Neuronal stem cell (in vitro differentiated cells): ENCODE measurements around the gene ASCL4.

Experiments
- DNase-seq: peaks from one replicate; pipeline ENCODE4 v3.0.0-alpha.2; 2013; ENCODE audit warnings: low spot score
- H2AFZ ChIP-seq: one replicate; pipeline ENCODE4 v1.6.1; 2013; ENCODE audit warnings: mild to moderate bottlenecking, low read length, inconsistent platforms
- H2AK5ac ChIP-seq: 2 replicates; pipeline ENCODE4 v1.6.1; 2013; ENCODE audit warnings: low read depth, mild to moderate bottlenecking, inconsistent platforms, low read length, moderate library complexity, mixed read lengths
- H2BK120ac ChIP-seq: 2 replicates; pipeline ENCODE4 v1.6.1; 2013; ENCODE audit warnings: low read depth, mild to moderate bottlenecking, inconsistent platforms, low read length, moderate library complexity, mixed read lengths
- H2BK12ac ChIP-seq: one replicate; pipeline ENCODE4 v1.6.1; 2013; ENCODE audit warnings: low read length, inconsistent platforms
- H2BK15ac ChIP-seq: 2 replicates; pipeline ENCODE4 v1.6.1; 2013; ENCODE audit warnings: mild to moderate bottlenecking, low read length, inconsistent platforms, mixed read lengths
- H2BK5ac ChIP-seq: one replicate; pipeline ENCODE4 v1.6.1; 2013; ENCODE audit warnings: inconsistent platforms, mild to moderate bottlenecking, low read length, moderate library complexity
- H3K14ac ChIP-seq: one replicate; pipeline ENCODE4 v1.6.1; 2013; ENCODE audit warnings: low read length, inconsistent platforms
- H3K18ac ChIP-seq: 2 replicates; pipeline ENCODE4 v1.6.1; 2013; ENCODE audit warnings: low read length, inconsistent platforms
- H3K23ac ChIP-seq: 2 replicates; pipeline ENCODE4 v1.6.1; 2013; ENCODE audit warnings: low read depth, mild to moderate bottlenecking, mixed read lengths, low read length, inconsistent platforms; ENCODE audit not compliant: poor library complexity
- H3K27ac ChIP-seq: replicated peaks from 3 replicates; pipeline ENCODE4 v1.5.1; 2013; ENCODE audit warnings: low read length, inconsistent platforms
- H3K27me3 ChIP-seq, 3 experiments: 2 replicates each; pipeline ENCODE4 v1.6.1; 2013; ENCODE audit warnings: low read length in 3 of 3, mild to moderate bottlenecking in 2 of 3, inconsistent platforms in 1 of 3, low read depth in 1 of 3, mixed read lengths in 1 of 3, moderate library complexity in 1 of 3; ENCODE audit not compliant: control insufficient read depth in 3 of 3, insufficient read depth in 3 of 3
- H3K36me3 ChIP-seq, 2 donors: replicated peaks in 1 of 2; 2 replicates each; pipeline ENCODE4 v1.6.1; 2013; ENCODE audit warnings: low read length in 2 of 2; ENCODE audit not compliant: control insufficient read depth in 2 of 2, insufficient read depth in 2 of 2
- H3K4ac ChIP-seq: 2 replicates; pipeline ENCODE4 v1.6.1; 2013; ENCODE audit warnings: inconsistent platforms, mild to moderate bottlenecking, low read length, moderate library complexity
- H3K4me1 ChIP-seq, 2 donors: 1 replicate in 1 of 2; 2 replicates in 1 of 2; pipeline ENCODE4 v1.6.1; 2013; ENCODE audit warnings: low read length in 2 of 2, low read depth in 1 of 2; ENCODE audit not compliant: control insufficient read depth in 2 of 2, insufficient read depth in 1 of 2
- H3K4me2 ChIP-seq: one replicate; pipeline ENCODE4 v1.6.1; 2013; ENCODE audit warnings: mild to moderate bottlenecking, low read length, inconsistent platforms; ENCODE audit not compliant: insufficient read depth, poor library complexity, severe bottlenecking
- H3K4me3 ChIP-seq, 2 donors: 2 replicates each; pipeline ENCODE4 v1.5.1; 2013; ENCODE audit warnings: low read length in 2 of 2, mild to moderate bottlenecking in 2 of 2, inconsistent platforms in 1 of 2, moderate library complexity in 1 of 2
- H3K79me1 ChIP-seq: one replicate; pipeline ENCODE4 v1.6.1; 2013; ENCODE audit warnings: low read depth, mild to moderate bottlenecking, inconsistent platforms, low read length, moderate library complexity
- H3K9ac ChIP-seq: one replicate; pipeline ENCODE4 v1.6.1; 2013; ENCODE audit warnings: mild to moderate bottlenecking, low read depth, low read length, inconsistent platforms; ENCODE audit not compliant: poor library complexity
- H3K9me3 ChIP-seq, 2 donors: replicated peaks in 1 of 2; 2 replicates each; pipeline versions ENCODE3 to v1.6.1; 2013; ENCODE audit warnings: low read length in 2 of 2, mild to moderate bottlenecking in 2 of 2, inconsistent platforms in 1 of 2, low read depth in 1 of 2, mixed read lengths in 1 of 2, moderate library complexity in 1 of 2; ENCODE audit not compliant: control insufficient read depth in 2 of 2, insufficient read depth in 1 of 2
- H4K8ac ChIP-seq: one replicate; pipeline ENCODE4 v1.6.1; 2013; ENCODE audit warnings: low read depth, mild to moderate bottlenecking, inconsistent platforms, low read length, moderate library complexity
- H4K91ac ChIP-seq: one replicate; pipeline ENCODE4 v1.6.1; 2013; ENCODE audit warnings: low read length, low read depth, mild to moderate bottlenecking, inconsistent platforms; ENCODE audit not compliant: poor library complexity
- WGBS, 2 donors: extraction: QIAGEN DNeasy Blood & Tissue Kit; methylation state at CpG; one replicate each; pipeline ENCODE4 v1.1.7; 2013; ENCODE audit warnings: missing lambda C conversion rate in 2 of 2, mixed read lengths in 1 of 2; ENCODE audit not compliant: insufficient read length in 2 of 2, insufficient replicate concordance in 1 of 2; ENCODE audit errors: extremely low coverage in 2 of 2; 5-methylcytosine and 5-hydroxymethylcytosine counted together

The ASCL4 gene

DNA sequence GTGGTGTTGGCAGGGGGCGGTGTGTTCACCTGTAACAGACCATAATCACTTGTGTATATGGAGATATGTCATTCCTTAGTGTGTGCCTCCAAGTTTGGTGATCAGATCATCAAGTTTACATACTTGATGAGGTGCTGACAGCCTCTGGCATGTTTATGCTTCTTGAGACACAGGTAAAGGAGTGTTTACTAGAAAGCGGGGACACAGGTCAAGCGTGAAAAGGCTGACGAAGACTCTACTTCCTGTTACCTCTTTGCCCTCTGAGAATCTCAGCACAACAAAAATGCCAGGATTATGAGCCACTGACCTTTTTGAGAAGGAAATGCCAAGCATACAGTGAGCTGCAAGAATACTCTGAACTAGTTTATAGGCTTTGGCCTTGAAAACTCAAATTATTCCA, 43.1 kb upstream of the ASCL4 start:
- H2BK12ac ChIP-seq = no peak overlapping the region
- no peak overlapping the region for H3K14ac ChIP-seq
- no peaks in the 10 kb centered on the region for H3K4me1 ChIP-seq
- H4K91ac ChIP-seq = no peak overlapping the region
- H3K4me3 ChIP-seq = no peak overlapping the region
- no peak overlapping the region for H2AFZ ChIP-seq
- H3K18ac ChIP-seq = no peak overlapping the region
- no peak overlapping the region for H4K8ac ChIP-seq
- no peak overlapping the region for H3K9ac ChIP-seq
- H3K9me3 ChIP-seq = no peaks in the 10 kb centered on the region
- no peak overlapping the region for H3K27ac ChIP-seq
- no peaks in the 10 kb centered on the region for H3K79me1 ChIP-seq
- WGBS, 2 donors = no CpG with 5 or more reads among the region's 4 CpGs
- no peak overlapping the region for H2BK120ac ChIP-seq
- H3K4ac ChIP-seq = no peak overlapping the region
- H2BK5ac ChIP-seq = no peak overlapping the region
- H2BK15ac ChIP-seq = no peak overlapping the region
- peaks cover 19 to 42% of the 10 kb centered on the region in 2 donors for H3K36me3 ChIP-seq
- no peak for DNase-seq
- no peak overlapping the region for H3K23ac ChIP-seq
- no peaks in the 10 kb centered on the region for H3K27me3 ChIP-seq
- H2AK5ac ChIP-seq = no peak overlapping the region
- H3K4me2 ChIP-seq = no peak overlapping the region

DNA sequence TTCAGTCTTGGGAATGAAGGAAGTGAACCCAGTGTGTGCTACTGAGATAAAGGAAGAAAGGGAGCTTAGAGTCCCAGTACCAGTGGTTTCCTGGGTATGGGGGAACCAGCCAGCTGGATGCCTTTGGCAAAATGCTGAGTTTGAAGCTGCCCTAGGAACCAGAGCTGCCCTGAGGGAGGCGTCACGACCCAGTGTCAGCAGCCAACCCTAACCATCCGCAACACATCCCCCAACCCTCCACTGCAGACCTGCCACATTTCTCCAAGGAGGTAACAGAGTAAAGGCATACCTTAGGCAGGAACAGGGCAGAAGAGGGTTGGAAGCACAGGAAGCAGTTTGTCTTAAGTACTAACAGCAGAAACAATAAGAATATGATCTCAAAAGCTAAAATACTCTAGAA, 42.1 kb upstream of the ASCL4 start:
- Histone ChIP-seq H3K14ac (no peak overlapping the region), H2BK12ac (no peak overlapping the region), H3K9ac (no peak overlapping the region), H2AFZ (no peak overlapping the region), H3K18ac (no peak overlapping the region), H3K36me3 (peaks cover 23 to 52% of the 10 kb centered on the region in 2 donors), H3K4me1 (no peaks in the 10 kb centered on the region), H3K23ac (no peak overlapping the region), H3K4ac (no peak overlapping the region), H3K27ac (no peak overlapping the region), H3K4me2 (no peak overlapping the region), H2BK120ac (no peak overlapping the region), H2BK15ac (no peak overlapping the region), H2BK5ac (no peak overlapping the region), H4K91ac (no peak overlapping the region), H3K79me1 (no peaks in the 10 kb centered on the region), H2AK5ac (no peak overlapping the region), H3K4me3 (peak overlapping the region in 1 of 2 donors; percentile 41), H3K9me3 (no peaks in the 10 kb centered on the region), H4K8ac (no peak overlapping the region), H3K27me3 (no peaks in the 10 kb centered on the region)
- DNase-seq = no peak
- WGBS, 2 donors = no CpG with 5 or more reads among the region's 3 CpGs

DNA sequence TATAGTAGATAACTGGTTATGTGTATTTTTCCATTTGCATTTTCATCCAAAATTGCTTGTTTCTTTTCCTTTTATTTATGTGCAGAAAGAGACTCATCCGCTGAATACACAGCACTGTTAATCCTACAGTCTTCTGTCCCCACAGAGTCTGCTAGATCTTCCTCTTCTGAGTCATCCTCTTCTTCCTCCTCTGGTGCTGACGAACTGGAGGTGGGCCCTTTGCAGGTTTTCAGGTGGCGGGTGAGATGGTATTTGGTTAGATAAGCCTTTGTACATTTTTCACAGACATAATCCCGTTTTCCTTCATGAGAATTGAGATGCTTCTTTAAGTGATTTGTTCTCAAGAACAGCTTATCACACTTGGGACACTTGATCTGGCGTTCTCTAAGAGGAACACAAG, 40.4 kb upstream of the ASCL4 start:
- no peak overlapping the region for H4K8ac ChIP-seq
- H3K4me2 ChIP-seq = no peak overlapping the region
- H3K23ac ChIP-seq = no peak overlapping the region
- no peak overlapping the region for H3K14ac ChIP-seq
- no peak overlapping the region for H2AK5ac ChIP-seq
- no peak overlapping the region for H3K4ac ChIP-seq
- no peak overlapping the region for H3K27ac ChIP-seq
- H2AFZ ChIP-seq = no peak overlapping the region
- H3K18ac ChIP-seq = no peak overlapping the region
- H3K36me3 ChIP-seq = peaks cover 29 to 70% of the 10 kb centered on the region in 2 donors
- DNase-seq = no peak
- WGBS, 2 donors = no CpG with 5 or more reads among the region's 5 CpGs
- H2BK15ac ChIP-seq = no peak overlapping the region
- H3K27me3 ChIP-seq = no peaks in the 10 kb centered on the region
- no peak overlapping the region for H3K4me3 ChIP-seq
- no peaks in the 10 kb centered on the region for H3K9me3 ChIP-seq
- no peak overlapping the region for H3K9ac ChIP-seq
- H2BK120ac ChIP-seq = no peak overlapping the region
- H3K4me1 ChIP-seq = no peaks in the 10 kb centered on the region
- H2BK5ac ChIP-seq = no peak overlapping the region
- no peak overlapping the region for H2BK12ac ChIP-seq
- no peaks in the 10 kb centered on the region for H3K79me1 ChIP-seq
- no peak overlapping the region for H4K91ac ChIP-seq

DNA sequence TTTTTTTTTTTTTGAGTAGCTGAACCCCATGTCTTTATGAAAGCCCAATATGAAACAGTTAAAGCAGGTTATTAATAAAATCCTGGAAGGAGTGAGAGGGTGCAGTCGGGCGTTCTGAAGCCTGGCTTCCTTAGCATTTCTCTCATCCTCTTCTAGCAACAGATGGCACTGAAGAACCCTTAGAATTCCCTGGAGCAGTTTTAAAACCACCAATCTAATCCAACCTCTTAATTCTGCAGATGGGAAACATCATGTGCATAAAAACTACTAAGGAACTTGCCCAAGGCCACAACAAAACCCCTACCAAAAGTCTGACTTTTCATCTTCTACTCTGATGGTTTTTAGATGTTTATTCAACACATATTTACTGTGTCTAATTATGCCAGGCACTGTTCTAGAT, 38.7 kb upstream of the ASCL4 start:
- Histone ChIP-seq H4K91ac (no peak overlapping the region), H2AFZ (no peak overlapping the region), H3K4me3 (no peak overlapping the region), H3K36me3 (peaks cover 35 to 86% of the 10 kb centered on the region in 2 donors), H3K4me2 (no peak overlapping the region), H3K27me3 (no peaks in the 10 kb centered on the region), H2BK12ac (no peak overlapping the region), H3K79me1 (no peaks in the 10 kb centered on the region), H3K9ac (no peak overlapping the region), H2BK5ac (no peak overlapping the region), H3K4me1 (no peaks in the 10 kb centered on the region), H2BK15ac (no peak overlapping the region), H3K4ac (no peak overlapping the region), H3K27ac (no peak overlapping the region), H3K23ac (no peak overlapping the region), H3K18ac (no peak overlapping the region), H2BK120ac (no peak overlapping the region), H3K9me3 (no peaks in the 10 kb centered on the region), H3K14ac (no peak overlapping the region), H2AK5ac (no peak overlapping the region), H4K8ac (no peak overlapping the region)
- no CpG with 5 or more reads among the region's 2 CpGs for whole genome bisulfite sequencing, 2 donors
- no peak for DNase-seq
